Tibial nerve (tissue), 4 donors: ENCODE measurements around the gene ARMCX6. TPM values are rescaled to one million over a fixed set of nuclear protein-coding genes. Genes with fewer than 3 reads are reported as not detected.

Source experiments
- DNase-seq, 2 donors: peaks; one replicate each; pipeline ENCODE4 v3.0.0-alpha.2; 2019; ENCODE audit warnings: low spot score in 2 of 2
- H3K27ac ChIP-seq, 4 donors: fragments of 200-600 bp; sonication (generic) in 3 of 4; one replicate each; pipeline ENCODE4 v1.5.1; 2017 to 2019; ENCODE audit warnings: mild to moderate bottlenecking in 1 of 4
- H3K27me3 ChIP-seq, 2 donors: fragments of 200-600 bp; sonication (generic) in 1 of 2; one replicate each; pipeline versions ENCODE4 v1.5.1 to v1.6.0; 2017 to 2019
- H3K36me3 ChIP-seq, 3 donors: fragments of 200-600 bp; sonication (generic); one replicate each; pipeline ENCODE4 v1.5.1; 2018 to 2019
- H3K4me1 ChIP-seq, 4 donors: fragments of 200-600 bp; sonication (generic) in 3 of 4; one replicate each; pipeline ENCODE4 v1.5.1; 2017 to 2019
- H3K4me3 ChIP-seq, 4 donors: fragments of 200-600 bp; sonication (generic) in 3 of 4; one replicate each; pipeline ENCODE4 v1.5.1; 2017 to 2019; ENCODE audit warnings: mild to moderate bottlenecking in 1 of 4, moderate library complexity in 1 of 4
- H3K9me3 ChIP-seq, 4 donors: fragments of 200-600 bp; sonication (generic) in 3 of 4; one replicate each; pipeline ENCODE4 v1.5.1; 2017 to 2019
- CTCF ChIP-seq, 5 experiments: fragments of 200-600 bp in 3 of 5; fragments of 450-650 bp in 2 of 5; sonication (generic) in 3 of 5; IDR thresholded peaks; one replicate each; pipeline ENCODE4 v1.5.1; 2016 to 2019; ENCODE audit warnings: antibody characterized with exemption in 5 of 5, mild to moderate bottlenecking in 3 of 5, moderate library complexity in 2 of 5
- EP300 ChIP-seq, 2 donors: sonication (generic); formaldehyde crosslinking; IDR thresholded peaks; one replicate each; pipeline ENCODE4 v1.6.1; 2017; ENCODE audit warnings: antibody characterized with exemption in 2 of 2, mild to moderate bottlenecking in 1 of 2
- POLR2A ChIP-seq, 2 donors: fragments of 450-650 bp; IDR thresholded peaks; one replicate each; pipeline ENCODE4 v1.6.1; 2017; ENCODE audit warnings: antibody characterized with exemption in 2 of 2, mild to moderate bottlenecking in 2 of 2, moderate library complexity in 2 of 2
- WGBS, 2 donors: methylation state at CpG; one replicate each; pipeline ENCODE4 v1.1.5; 2018; 5-methylcytosine and 5-hydroxymethylcytosine counted together
- total RNA-seq, 4 donors: library from RNA; depleted of rRNA; stranded (reverse); fragments of >200 nt; gene quantifications; one replicate each; pipeline ENCODE4 v1.1.0, GENCODE V29; 2016

ARMCX6 gene
- total RNA-seq = 10 to 100 TPM; 16.5 to 19.4 (median 16.8) TPM

DNA sequence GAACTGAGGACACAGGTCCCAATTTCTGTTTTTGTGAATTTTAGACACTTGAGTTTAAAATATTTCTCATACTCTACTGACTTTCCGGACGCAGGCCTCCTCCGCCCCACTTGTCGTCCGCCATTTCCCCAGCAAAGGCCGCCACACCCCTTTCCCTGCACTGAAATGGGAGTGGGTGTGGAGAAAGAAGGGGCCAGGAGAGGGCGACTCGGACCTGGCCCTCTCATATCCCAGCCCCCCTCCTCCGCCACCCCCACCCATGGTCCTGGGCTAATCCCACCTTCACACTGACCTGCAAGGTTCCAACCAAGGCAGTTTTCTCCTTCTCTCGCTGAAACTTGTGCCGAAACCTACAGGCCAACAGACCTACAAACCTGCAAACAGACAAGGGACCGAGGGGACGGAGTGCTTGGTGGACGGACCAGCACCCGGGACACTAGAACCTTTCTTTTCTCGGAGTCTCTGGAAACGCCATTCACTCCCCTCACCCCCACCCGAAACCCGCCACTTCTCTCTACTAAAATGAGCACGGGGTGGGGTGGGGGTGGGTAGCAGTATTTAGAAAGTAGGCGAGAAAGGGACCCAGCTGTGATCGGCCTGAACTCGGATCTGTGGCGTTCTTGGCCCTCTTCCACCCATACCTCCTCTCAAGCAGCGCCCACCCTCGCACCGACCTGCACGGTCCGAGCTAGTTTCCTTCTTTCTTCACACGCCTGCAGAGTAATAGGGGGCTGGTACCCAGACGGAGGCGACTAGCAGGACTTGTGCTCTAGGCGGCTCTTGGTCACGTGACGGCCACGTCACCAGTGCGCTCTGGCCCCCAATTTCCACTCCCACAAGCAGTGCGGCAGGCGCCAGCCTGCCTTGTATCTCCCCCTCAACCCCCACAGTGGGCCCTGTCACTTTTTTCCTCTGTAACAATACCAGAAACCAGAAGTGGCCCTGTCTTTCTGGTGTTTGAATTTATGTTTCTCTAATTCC is at the start of gene ARMCX6:
Gene ARMCX6, minus strand, starts transcription at position 790 of the 981 bp plus-strand sequence. CDS start 1,380 bp downstream, outside the sequence.
- Histone ChIP-seq H3K27ac (peak within 1 kb of the TSS; percentile 71 to 90 (median 84)), H3K9me3 (no peaks in the 10 kb centered on the region), H3K27me3 (peaks cover 0 to 5% of the 10 kb centered on the region in 2 donors), H3K4me1 (peaks cover 0 to 7% (median 0%) of the 10 kb centered on the region in 4 donors), H3K4me3 (peak within 1 kb of the TSS; percentile 46 to 68 (median 56)), H3K36me3 (no peaks in the 10 kb centered on the region)
- WGBS, 2 donors = 0 to 40% methylated on average over 14 to 39 of the region's 39 CpGs
- peak; percentile 62 to 70 for DNase-seq
- TF ChIP-seq EP300 (IDR thresholded peaks at IDR 0.05) = peak in 1 of 2 donors; percentile 80
- TF ChIP-seq POLR2A (IDR thresholded peaks at IDR 0.05) = peak; percentile 42 to 68
- TF ChIP-seq CTCF (IDR thresholded peaks at IDR 0.05) = peak in 4 of 5 experiments; percentile 5 to 36 (median 25)

GRCh38 chrX:101659601-101660063 is 41.8 kb upstream of the ARMCX6 start, which contains the start of gene ARMCX2:
ARMCX2 (minus strand) TSS chrX:101659850; CDS start chrX:101657588, 2,262 bp downstream.
- H3K36me3 ChIP-seq = peaks cover 0 to 16% (median 0%) of the 10 kb centered on the region in 3 donors
- peak within 1 kb of the TSS; percentile 75 to 92 (median 84) for H3K27ac ChIP-seq
- 0 to 37% methylated on average over 20 to 22 of the region's 22 CpGs for WGBS, 2 donors
- H3K27me3 ChIP-seq = peaks cover 0 to 16% of the 10 kb centered on the region in 2 donors
- H3K4me1 ChIP-seq = peaks cover 0 to 22% (median 0%) of the 10 kb centered on the region in 4 donors
- TF ChIP-seq POLR2A (IDR thresholded peaks at IDR 0.05) (peak; percentile 61 to 73), EP300 (IDR thresholded peaks at IDR 0.05) (peak in 1 of 2 donors; percentile 90), CTCF (IDR thresholded peaks at IDR 0.05) (no peak)
- peak; percentile 31 to 43 for DNase-seq
- H3K4me3 ChIP-seq = peak within 1 kb of the TSS; percentile 50 to 67 (median 56)
- no peaks in the 10 kb centered on the region for H3K9me3 ChIP-seq

DNA sequence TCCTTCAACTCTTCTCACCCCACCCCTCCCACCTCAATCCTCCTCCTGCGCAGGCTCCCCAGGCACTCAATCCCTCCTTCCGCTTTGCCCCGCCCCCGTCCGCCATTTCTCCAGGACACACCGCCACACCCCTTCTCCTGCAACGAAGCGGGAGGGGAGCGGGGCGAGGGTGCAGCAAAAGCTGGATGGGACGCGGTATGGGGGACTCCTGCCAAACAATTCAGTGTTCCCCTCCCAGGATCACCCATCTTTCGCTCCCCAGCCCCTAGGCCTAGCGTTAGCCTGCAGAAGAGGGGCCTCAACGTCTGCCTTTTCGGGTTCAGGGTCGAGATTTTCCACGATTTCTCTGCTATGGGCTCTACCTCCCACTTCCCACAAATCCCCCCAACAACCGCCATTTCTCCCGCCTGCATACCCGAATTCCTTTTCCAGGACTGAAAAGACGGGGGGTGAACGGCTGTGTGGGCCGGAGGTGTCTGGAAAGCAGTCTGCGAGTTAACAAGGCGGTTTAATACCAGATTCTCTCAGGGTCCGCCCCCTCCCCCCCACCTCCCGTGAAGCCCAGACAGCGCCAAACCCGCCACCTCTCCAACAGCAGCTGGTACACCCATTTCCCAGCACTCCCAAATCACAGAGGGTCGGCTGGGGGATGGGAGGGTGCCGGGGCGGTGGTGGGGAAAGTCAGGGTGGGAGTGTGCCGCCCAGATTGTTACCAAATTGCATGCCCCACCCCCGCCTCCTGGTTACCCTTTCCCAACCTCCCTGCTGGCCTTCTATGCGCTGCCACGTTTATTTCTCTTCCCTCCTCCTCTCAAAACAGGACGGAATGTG is 41.1 kb upstream of the ARMCX6 start:
- peak; percentile 62 to 65 for DNase-seq

DNA sequence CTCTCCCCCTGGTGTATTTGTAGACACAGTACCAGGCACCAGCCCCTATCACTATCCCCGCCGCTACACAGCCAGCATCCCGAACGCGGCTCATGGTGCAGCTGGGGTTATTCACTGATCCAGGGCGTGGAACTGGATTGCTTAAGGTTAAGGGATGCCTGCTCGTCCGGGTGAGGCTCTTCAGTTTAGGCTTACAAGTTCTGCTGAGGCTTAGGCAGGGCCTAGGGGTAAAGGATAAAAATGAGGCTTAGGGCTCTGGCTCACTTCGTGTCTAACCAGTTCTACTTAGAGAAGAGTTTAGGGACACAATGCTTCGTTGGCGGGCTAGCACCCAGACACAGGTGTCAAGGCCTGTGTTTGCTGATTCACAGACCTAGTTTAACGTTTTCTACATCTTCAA is 39.7 kb upstream of the ARMCX6 start:
- Histone ChIP-seq H3K36me3 (peaks cover 0 to 16% (median 0%) of the 10 kb centered on the region in 3 donors), H3K9me3 (no peaks in the 10 kb centered on the region), H3K4me3 (no peak overlapping the region), H3K27ac (no peak overlapping the region), H3K4me1 (peaks cover 0 to 22% (median 0%) of the 10 kb centered on the region in 4 donors), H3K27me3 (peaks cover 0 to 9% of the 10 kb centered on the region in 2 donors)
- whole genome bisulfite sequencing, 2 donors = 79 to 83% methylated on average over 6 to 12 of the region's 12 CpGs
- no peak for TF ChIP-seq CTCF (IDR thresholded peaks at IDR 0.05)
- TF ChIP-seq EP300 (IDR thresholded peaks at IDR 0.05) = no peak
- TF ChIP-seq POLR2A (IDR thresholded peaks at IDR 0.05) = no peak
- no peak for DNase-seq

More for the DNA sequence above, 41.1 kb upstream of the ARMCX6 start:
- H3K36me3 ChIP-seq = peaks cover 0 to 16% (median 0%) of the 10 kb centered on the region in 3 donors
- H3K9me3 ChIP-seq = no peaks in the 10 kb centered on the region
- peaks cover 0 to 22% (median 0%) of the 10 kb centered on the region in 4 donors for H3K4me1 ChIP-seq
- H3K4me3 ChIP-seq = peak overlapping the region; percentile 50 to 67 (median 56)
- peaks cover 0 to 12% of the 10 kb centered on the region in 2 donors for H3K27me3 ChIP-seq
- 0 to 34% methylated on average over 9 to 38 of the region's 38 CpGs for WGBS, 2 donors
- H3K27ac ChIP-seq = peak overlapping the region; percentile 75 to 92 (median 84)
- TF ChIP-seq EP300 (IDR thresholded peaks at IDR 0.05) (peak in 1 of 2 donors; percentile 85), POLR2A (IDR thresholded peaks at IDR 0.05) (peak; percentile 16 to 66), CTCF (IDR thresholded peaks at IDR 0.05) (no peak)
